Ammon's horn (tissue), 1 donor: Measurements from ENCODE around the gene PDK3.

Source experiments
- DNase-seq: peaks from one replicate; pipeline ENCODE4 v3.0.0-alpha.2; 2016; ENCODE audit warnings: low spot score

The PDK3 gene

GRCh38 chrX:24482823-24483415 lies 17.8 kb downstream of the PDK3 start:
- no peak for DNase-seq

DNA sequence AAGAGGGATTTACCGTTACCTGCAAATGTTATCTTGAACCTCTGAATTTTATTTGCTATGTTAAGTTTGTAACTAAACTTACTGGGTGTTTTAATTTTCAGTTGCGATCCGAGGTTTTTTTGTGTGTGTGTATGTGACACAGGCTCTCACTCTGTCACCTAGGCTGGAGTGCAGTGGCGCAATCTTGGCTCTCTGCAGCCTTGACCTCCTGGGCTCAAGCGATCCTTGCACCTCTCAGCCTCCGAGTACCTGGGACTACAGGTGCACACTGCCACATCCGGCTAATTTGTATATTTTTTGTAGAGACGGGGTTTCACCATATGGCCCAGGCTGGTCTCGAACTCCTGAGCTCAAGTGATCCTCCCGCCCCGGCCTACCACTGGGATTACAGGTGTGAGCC lies 18.5 kb downstream of the PDK3 start:
- no peak for DNase-seq

- no peak for DNase-seq
Observed at GRCh38 chrX:24485323-24485722, 20.2 kb downstream of the PDK3 start.

DNA sequence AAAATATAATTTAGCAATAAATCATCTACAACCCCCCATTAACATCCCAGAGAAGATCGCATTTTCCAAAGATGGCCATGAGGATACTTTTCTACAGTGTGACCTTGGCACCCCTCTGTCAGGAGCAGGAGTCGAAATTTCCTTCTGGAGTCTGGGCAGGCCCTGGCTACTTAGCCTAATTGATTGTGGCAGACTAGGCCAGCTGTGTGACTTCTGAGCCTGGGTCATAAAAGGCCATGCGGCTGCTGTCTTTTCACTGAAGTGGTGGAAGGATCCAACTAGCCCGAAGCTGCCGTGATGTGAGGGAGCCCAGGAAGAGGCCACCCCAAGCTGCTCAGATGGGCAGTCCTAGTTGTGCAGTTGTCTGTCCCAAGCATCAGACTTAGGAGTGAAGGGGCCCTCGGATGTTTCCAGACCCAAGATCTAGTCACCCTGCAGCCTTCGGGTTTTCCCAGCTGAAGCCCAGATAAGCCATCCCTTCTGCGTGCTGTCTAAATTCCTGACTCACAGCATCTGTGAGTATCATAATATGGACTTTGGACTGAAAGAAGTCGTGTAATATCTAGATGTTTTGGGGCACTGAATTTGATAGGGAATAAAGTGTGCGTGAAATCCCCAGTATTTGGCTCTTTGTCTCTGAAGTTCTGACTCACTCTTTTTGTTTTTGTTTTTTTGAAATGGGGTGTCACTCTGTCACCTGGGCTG lies 21.0 kb downstream of the PDK3 start:
- no peak for DNase-seq

DNA sequence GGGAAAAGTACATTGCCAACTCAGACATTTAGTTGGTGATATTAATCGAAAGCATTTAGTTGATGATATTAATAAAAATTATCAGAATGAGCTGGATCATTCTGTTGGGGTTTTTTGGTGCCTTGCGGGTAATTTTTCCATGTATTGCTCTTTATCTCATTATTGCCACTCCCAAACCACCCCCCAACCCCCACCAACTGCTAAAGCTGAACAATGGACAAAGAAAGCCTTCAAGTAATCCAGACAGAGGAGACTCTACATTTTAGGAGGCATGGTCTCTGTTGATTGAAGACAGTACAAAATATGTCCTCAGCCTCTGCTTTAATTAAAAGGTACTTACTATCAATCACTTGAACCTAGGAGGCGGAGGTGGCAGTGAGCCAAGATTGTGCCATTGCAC lies 22.5 kb downstream of the PDK3 start:
- DNase-seq, result no peak

GRCh38 chrX:24491741-24492140 lies 26.7 kb downstream of the PDK3 start:
- no peak for DNase-seq

DNA sequence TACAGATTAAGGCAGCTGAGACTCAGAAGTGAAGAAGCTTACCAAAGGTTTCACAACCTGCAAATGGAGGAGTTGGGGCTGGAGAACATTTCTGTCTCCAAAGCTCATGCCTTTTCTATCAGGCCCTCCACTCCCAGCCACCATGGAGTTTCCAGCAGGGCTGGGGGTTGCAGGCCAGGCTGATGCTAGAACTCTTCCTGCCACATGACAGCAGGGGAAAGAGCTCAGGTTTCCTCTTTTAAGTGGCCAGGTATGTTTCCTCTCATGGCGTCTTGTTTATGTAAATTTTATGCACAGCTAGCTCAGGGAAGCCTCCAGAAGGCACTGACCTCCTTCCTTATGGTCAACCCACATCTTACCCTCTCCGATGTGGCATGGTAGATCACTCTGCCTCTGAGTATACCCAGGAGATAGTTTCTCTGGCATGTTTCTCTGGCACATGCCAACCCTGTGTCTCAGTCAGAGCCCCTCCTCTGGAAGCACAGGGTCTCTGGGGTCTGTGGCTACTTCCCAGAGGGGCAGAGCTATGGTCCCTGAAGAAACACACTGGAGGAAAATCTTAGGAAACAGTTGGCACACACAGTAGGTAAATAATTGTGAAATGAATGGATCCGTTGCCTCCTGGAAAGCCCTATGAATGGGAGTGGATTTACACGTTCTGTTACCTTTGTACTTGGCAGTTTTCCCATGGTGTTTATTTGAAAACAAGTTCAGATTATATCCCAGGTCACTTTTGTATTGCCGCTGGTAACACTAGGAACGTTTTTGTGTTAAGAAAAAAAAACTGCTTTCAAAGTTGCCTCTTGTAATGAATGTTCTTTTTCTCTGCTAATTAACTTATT lies 28.9 kb downstream of the PDK3 start:
- no peak for DNase-seq

DNA sequence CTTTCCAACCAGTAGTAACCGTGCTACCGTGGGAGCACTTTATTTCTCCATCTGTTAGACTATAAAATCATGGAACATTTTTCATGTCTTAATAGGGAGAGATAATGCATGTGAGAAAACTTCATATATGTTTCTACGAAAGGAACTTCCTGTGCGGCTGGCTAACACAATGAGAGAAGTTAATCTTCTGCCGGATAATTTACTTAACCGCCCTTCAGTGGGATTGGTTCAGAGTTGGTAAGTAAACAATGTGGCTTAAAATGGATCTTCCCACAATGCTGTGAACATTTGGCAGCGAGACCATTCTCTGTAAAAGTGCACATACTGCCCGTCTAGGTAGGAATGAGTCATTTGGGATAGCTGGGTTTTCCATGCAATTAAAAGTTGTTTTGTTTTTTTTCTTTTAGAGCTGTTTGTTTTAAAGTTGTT lies 29.6 kb downstream of the PDK3 start:
- DNase-seq, result peak; percentile 30

DNA sequence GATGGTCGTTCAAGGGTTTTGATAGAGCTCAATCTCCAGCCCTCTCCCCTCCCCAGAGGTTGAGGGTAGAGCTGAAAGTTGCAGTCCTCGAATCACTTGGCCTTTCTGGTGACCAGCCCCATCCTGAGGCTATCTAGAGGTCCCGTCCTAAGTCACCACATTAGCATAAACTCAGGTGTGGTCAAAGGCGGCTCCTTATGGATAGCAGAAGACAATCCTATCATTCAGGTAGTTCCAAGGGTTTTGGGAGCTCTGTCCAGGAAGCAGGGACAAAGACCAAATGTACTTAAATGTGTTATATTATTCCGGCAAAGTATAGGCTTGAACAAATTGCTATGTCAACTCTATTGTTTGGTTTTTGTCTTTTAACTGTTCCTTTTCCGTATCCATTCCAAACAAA lies 30.6 kb downstream of the PDK3 start:
- DNase-seq, result no peak

DNA sequence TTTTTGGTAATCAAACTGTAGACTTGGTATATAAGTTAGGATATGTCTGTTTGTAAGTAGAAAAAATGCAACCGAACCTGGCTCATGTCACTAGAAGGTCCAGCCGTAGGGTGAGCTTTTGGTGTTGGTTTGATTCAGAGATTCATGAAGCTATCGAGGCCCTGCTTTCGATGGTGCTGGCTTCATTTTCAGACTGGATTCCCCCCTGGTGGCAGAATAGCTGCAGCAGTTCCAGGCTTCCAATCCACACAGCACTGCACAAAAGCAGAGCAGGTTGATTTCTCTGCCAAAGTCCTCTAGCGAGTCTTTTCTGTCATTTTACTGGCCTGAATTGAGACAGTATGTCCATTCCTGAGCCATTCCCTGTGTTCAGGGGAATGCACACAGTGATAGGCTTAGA lies 33.1 kb downstream of the PDK3 start:
- peak; percentile 9 for DNase-seq

- no peak for DNase-seq
Observed at GRCh38 chrX:24498975-24499374, 33.9 kb downstream of the PDK3 start.

DNA sequence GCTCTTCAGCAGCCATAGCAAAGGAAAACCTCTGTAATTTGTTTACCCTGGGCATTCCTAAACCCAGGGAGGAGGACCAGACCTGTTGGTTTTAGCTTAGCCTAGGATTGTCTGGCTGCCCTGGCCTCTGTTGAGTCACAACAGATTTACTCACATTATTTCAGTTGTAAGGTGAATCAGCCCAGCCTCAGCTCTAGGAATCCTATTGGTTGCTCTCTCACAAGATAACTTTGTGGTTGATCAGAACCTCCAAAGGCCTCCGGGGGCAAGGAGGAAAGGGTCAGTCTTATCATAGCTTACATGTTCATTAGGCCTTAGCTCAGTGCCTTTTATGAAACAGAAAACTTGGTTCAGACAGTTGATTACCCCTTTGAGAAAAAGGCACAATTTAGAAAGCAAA lies 41.0 kb downstream of the PDK3 start:
- DNase-seq, result no peak

DNA sequence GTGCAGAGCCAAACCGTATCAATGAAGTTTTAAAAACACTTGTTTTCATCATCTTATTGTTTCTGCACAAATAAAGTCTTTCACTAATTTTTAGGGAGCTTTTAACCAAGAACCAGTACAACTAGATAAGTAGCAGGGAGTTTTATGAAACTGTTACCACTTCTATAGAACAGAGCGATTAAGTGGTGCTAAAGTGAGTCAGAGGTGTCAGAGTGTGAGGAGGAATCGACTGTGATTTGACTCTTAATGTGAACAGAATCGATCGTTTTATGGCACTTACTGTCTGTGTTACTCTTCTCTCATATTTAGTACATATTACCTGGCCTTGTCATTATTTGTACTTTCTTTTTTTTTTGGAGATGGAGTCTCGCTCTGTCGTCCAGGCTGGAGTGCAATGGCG lies 43.3 kb downstream of the PDK3 start:
- DNase-seq, result no peak

DNA sequence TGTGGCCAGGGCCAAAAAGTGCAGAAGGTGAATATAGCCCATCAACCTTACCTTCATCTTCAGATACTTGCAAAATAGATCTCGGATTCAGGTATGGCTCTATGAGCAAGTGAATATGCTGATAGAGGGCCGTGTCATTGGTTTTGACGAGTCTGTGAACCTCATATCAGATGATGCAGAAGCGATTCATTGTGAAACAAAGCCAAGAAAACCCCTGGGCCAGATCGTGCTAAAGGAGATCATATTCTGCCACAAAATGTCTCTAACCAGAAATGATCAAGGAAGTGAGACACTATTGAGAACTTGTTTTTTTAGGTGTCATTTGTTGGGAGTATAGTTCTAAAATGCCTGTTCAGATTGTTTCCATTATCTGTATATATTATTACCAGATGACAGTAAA lies 48.3 kb downstream of the PDK3 start:
- no peak for DNase-seq

- DNase-seq, result peak; percentile 70
Observed at GRCh38 chrX:24515447-24515846, 50.4 kb downstream of the PDK3 start.

- no peak for DNase-seq
Observed at GRCh38 chrX:24520472-24520871, 55.4 kb downstream of the PDK3 start.

DNA sequence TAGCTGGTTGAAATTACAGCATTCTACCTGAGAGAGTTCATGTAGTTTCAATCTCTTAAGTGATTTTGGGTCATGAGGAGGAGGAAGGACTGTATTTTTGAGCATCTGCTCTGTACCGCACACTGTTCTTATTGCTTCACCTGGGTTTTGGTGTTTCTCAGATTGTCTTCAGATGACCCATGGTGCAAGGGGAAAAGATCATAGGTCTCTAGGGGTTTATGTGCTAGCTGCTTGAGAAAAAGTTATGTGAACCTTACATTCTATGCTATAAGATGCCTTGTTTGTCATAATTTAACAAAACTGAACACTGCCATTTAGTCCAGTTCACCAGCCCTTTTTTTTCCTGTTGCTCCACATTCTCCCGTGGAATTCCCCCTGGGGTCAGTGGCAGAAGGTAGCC lies 60.4 kb downstream of the PDK3 start:
- no peak for DNase-seq

GRCh38 chrX:24526616-24527015 lies 61.5 kb downstream of the PDK3 start:
- no peak for DNase-seq

GRCh38 chrX:24528605-24529004 lies 63.5 kb downstream of the PDK3 start:
- DNase-seq, result no peak

DNA sequence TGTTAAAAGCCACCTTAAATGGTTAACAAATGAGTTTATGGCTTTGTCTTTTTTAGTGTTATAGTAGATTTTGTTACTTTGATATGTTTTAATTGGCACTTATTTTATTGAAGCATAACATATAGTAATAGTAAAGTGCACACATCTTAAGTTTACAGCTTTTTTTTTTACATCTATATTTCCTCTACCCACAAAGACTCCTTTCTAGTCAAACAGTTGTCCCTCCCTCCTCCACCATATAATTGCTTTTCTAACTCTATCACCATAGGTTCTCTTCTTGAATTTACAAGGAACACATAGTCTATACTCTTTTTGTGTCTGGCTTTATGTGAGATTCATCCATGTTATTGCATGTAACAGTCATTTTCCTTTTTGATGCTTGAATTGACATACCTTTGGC lies 71.5 kb downstream of the PDK3 start:
- no peak for DNase-seq

DNA sequence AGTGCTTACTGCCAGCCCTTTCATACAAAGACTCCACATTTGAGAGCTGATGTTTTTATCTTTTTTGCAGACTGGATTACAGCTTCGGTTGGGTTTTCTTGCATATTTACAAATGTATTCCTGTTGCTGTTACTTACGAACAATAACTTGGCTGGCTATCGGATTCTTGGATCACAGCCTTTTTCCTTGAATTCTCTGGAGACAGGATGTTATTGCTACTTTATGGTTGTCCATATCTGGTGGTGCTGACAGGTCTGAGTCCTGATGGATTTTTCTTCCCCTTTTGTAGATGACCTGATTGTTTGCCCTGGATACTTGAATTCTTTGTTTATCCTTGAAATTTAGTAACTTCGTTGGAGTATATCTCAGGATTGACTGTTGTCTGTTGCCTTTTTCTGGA lies 77.7 kb downstream of the PDK3 start:
- DNase-seq, result no peak

DNA sequence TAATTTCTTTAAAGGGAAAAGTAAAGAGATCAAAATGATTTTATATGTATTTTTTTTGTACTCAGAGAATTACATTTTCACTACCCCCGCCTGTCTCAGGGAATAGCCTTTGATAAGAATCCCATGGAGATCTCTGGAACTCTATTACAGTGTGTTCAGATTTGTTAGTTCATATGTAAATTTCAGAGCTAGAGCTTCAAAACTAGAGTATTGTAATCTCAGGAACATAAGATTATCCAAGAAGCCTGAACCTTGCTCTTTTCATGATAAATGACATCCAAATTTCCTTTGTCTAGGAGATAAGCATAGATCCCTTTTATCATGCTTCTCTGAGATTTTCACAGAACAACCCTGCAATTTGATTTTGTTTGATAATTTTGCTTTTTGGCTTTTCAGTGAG lies 82.9 kb downstream of the PDK3 start:
- no peak for DNase-seq

DNA sequence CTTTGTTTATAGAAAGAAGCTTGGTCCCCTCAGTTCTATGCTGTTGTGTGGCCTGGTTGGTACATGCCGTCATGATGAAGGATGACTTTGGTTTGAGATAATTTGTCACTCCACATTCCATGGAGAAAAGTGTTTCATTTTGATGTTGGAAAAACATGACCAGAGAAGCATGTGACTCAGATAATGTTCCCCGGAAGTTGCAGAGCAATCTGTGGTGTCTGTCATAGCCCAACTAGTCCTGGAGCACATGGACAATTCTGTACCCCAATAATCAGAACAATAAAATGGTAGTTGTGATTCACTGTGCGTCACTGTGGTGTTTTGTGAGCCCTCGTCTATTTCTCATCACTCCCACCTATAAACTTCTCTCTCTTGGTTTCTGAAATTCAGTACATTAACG lies 85.1 kb downstream of the PDK3 start:
- DNase-seq, result no peak
